ENCODE measurements around the gene ATF6. TPM values are rescaled to one million over a fixed set of nuclear protein-coding genes. Genes with fewer than 3 reads are reported as not detected.

ATF6 gene
- polyA plus RNA-seq, 3 donors, result 29.8 to 33.8 (median 30.1) TPM

DNA sequence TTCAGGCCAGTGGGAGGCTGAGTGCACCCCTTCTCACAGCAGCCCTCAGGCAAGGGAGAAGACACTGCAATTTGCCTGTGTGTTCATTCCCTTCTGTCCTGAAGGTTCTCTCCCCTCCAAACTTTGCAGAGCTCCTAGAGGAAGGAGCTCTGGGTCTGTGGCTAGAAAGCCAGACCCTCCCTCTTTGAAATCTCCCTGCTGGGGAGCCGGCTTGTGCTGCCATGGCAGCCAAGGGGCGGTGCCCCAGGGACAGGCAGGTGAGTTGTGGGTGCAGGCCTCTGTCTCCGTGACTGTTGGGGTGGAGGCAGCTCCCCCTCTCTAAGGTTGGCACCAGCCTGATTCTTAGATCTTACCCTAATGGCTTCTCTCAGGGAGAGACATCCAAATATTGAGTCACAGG lies 204.5 kb downstream of the ATF6 start:
- DNase-seq (ENCODE audit: extremely low read depth in 1 of 11, low read depth in 9 of 11, low spot score in 4 of 11), result no peak

DNA sequence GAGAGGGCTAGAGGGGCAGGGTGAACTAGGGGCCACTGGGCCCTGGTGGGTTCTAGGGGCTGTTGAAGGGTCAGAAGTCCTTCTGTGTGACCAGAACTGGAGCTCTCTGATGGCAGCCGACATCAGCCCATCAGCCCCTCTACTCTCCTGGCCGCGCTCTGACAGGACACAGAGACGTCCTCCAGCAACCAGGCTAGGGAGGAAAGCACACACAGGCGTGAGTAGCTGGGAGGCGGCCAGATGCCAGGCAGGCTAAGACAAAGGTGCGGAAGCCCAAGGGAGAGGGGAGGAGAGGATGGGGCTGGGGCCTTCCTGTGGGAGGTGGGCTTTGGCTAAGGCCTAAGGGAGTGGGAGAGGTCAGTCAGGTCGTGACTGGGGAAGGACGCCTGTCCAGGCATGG lies 206.7 kb downstream of the ATF6 start:
- no peak for DNase-seq (ENCODE audit: extremely low read depth in 1 of 11, low read depth in 9 of 11, low spot score in 4 of 11)

DNA sequence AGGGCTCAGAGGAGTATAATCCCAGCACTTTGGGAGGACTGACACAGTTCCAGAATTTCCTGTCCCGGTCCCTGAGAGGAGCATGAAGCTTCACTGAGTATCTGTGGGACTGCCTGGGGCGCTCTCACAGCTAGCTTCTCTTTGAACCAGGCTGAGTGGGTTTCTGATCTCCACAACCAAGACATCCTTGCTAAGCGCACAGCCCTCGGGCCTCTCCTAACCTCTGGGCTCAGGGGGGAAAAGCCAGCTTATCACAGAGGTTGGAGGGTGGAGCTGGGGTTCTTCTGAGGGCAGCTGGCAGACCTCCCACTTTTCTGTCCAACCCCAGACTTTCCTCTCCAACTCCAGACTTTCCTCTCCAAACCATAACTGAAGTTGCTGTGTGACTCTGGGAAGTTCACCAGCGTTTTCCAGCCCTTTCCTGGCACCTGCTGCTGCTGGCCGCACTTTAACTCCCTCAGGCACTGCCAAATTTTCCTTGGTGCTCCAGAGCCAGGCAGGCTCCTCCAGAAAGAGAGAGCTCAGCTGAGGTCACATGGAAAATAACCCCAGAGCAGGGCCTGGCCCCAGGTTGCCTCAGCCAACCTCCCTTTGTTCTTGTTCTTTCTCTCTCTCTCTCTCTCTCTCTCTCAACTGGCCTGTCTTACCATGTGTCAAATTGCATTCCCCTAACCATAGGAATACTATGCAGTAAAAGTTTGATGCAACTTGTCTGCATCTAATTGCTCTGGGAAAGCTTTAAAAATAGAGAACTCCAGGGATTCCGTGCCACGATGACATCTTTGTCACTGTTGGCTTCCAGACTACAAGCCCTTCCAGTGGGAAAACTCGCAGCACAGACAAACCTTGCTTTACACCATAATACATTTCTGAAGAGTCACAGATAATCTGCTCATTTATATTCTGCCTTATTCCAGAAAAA lies 208.1 kb downstream of the ATF6 start:
- DNase-seq (ENCODE audit: extremely low read depth in 1 of 11, low read depth in 9 of 11, low spot score in 4 of 11), result no peak

DNA sequence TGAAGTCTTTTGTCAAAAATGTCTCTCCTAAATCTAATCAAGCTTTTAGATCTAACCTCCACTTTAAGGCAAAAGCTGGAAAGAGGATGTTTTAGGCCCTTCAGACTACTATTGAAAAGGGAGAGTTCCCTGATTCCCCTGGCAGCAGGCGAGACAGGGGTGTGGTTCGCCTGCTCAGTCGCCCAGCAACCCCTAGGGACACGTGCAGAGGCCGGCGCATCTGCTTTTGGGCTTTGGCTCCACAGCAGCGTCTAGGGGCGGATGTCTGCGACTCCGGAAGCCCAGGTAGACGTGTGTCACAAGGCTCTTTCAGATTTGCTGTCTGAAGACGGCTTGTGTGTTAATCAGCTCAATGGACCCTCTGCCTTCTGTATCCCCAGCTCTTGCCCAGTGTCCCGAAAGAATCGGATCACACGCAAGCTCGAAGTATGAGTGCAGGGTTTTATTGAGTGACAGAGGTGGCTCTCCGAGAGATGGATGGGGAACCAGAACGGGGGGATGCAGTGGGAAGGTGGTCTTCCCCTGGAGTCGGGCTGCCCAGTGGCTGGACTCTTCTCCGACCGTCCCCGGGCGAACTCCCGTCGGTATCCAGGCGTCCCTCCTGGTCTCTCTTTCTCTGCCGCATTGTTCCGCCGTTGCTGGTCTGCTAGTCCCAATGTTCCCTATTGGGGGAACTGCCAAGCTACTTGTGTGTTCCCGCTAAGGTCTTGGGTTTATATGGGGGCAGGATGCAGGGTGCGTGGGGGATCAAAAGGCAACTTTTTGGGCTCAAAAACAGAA lies 212.1 kb downstream of the ATF6 start:
- DNase-seq (ENCODE audit: extremely low read depth in 1 of 11, low read depth in 9 of 11, low spot score in 4 of 11), result no peak

DNA sequence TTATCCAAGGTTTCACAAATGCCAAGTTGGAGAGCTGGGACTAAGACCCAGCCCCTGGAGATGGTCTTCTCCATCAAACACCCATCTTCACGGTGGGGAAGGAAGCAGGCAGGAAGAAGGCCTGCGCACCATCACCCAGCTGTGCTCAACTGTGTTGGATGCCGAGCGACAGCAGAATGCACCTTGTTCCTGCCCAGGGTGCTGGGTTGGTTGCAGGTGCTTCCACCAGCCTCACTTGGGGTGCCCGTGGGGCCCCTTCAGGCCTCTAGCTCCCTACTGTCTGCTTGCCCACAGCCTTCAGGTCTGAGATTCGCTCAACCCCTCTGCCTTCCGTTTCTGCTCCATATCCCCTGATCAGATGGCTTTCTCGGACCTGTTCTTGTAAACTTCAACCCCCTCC lies 215.0 kb downstream of the ATF6 start:
- no peak for DNase-seq (ENCODE audit: extremely low read depth in 1 of 11, low read depth in 9 of 11, low spot score in 4 of 11)

DNA sequence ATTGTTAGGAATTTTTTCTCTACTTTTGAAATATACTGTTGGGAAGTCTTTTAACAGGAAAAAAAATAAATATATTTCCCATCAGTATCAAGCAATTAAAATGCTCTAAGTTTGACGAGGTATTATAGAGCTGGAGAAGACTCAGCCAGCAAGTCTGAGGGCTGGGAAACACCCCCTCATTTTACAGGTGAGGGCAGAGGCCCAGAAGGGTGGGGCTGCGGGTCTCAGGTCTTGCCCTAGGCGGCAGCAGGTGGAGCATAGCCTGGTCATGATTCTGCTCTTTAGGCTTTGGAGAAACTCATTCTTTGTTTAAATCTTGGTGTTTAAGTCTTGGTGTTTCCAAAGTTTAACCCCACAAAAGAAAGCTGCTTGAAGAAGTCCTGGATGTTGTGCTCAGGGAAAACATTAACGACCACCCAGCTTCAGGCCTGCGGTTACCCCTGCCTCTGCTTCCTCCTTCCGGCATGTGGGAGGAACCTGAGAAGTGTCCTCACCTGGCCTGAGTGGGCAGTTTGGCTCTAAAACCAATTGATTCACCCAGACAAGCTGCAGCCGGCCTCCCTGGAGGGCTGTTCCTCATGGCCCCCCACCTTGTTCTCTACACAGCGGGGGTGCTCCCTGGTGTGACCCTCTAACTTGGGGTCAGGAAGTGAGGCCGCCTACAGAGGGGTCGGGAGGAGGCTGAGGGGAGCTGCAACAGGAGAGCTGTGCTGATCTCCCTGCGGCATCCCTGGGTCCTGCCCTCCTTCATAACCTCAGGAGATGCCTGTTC lies 215.8 kb downstream of the ATF6 start:
- DNase-seq (ENCODE audit: extremely low read depth in 1 of 11, low read depth in 9 of 11, low spot score in 4 of 11), result no peak

DNA sequence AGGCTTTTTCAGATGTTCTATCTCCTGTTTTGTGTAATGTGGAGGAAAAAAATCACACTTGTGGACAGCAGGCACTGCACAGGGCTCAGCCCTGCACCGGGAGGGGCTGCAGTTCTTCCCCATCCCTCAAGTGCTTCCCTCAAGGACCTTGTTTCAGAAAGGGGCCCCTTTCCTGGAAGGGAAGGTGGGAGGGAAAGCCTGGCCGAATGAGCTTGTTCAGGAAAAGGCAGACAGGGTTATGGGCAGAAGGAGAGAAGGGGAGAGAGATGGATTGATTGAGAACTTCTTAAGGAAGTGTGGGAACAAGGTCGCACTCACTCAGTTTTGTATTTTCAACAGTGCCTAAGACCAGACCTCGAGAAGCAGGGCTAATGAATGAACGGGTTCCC lies 216.4 kb downstream of the ATF6 start:
- DNase-seq (ENCODE audit: extremely low read depth in 1 of 11, low read depth in 9 of 11, low spot score in 4 of 11), result peak in 1 of 11 donors; percentile 12

DNA sequence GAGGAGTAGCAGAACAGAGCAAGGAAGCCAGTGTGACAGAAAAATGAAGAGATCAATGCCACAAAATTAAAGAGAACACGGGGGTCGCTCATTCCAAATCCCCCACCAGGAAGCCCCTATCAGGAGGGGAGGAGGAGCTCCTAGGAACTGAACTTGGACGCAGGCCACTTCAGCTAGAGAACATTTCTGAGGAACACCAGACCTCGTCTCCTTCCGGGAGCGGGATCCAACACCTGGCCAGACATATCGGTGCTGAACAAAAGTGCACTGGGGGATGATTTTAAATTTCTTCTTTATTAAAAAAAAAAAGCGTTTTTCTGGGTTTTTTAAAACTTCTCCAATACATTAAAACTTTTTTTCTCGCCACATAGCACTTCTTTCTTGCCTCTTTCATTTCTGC lies 216.8 kb downstream of the ATF6 start:
- DNase-seq (ENCODE audit: extremely low read depth in 1 of 11, low read depth in 9 of 11, low spot score in 4 of 11), result no peak

DNA sequence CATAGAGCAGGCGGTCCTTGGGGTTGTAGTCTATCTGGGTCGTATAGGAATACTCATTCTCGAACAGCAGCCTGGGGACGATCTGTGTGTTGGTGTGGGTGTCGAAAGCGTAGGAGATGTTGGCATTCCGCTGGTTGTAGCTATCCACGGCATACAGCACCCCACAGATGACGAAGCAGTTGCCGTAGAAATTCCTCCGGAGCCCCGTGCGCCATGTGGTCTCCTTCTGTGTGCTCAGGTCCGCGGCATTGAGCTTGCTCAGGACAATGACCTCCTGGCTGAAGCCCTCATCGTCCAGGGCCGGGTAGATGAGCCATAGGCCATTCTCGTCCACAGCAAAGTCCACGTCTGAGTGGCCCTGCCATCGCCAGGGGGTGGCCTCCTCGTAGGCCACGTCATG lies 217.6 kb downstream of the ATF6 start:
- DNase-seq (ENCODE audit: extremely low read depth in 1 of 11, low read depth in 9 of 11, low spot score in 4 of 11), result no peak

DNA sequence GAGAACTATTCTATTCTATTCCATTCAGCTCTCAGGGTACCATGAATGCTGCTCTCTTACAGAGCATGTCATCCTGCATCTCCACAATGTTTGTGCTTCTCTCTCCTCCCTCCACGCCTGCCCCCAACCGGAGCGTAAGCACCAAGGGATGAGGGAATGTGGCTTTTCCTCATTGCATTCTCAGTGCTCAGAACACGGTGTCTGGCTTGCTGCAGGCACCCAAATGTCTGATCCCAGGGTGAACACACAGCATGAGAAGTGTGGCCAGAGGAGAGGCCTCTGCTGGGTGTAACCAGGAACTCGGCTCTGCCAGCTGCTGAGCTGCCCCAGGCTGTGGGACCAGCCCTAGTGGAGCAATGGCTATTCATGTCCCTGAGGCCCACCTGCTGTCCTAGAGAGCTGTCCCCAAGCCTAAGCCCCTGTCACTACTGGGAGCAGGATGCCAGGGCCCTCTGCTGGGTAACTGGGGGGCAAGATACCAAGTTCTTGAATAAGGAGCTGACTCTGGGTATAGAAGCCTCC lies 219.2 kb downstream of the ATF6 start:
- no peak for DNase-seq (ENCODE audit: extremely low read depth in 1 of 11, low read depth in 9 of 11, low spot score in 4 of 11)

DNA sequence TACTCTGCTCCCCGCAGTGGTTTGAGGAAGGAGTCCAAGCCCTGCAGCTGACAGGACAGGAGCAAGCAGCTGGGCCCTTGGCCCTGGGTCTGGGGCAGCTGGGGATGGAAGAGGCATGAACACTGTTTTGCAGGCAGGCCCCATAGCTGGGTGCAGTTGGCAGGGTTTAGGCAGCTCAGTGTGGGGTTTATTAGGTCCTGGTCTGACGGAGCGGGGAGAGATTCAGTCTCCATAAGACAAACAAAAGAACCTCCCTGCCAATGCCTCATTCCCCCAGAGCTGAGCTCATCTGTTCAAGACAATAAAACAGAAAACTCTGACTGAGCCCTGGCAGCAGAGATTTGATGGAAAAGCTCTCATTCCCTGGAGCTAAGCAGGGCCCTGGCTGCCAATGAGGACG lies 220.2 kb downstream of the ATF6 start:
- no peak for DNase-seq (ENCODE audit: extremely low read depth in 1 of 11, low read depth in 9 of 11, low spot score in 4 of 11)

DNA sequence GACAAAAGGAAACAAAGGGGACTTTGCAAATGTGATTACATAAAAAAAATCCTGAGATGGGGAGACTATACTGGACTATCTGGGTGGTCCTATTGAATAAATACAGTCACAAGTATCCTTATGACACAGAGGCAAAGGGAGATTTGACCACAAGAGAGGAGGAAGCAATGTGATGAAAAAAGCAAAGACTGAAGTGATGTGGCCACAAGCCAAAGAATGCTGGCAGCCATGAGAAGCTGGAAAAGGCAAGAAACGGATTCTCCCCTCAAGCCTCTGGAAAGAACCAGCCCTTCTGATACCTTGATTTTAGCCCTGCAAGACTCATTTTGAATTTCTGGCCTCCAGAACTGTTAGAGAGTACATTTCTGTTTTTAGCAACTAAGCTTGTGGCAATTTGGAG lies 221.2 kb downstream of the ATF6 start:
- DNase-seq (ENCODE audit: extremely low read depth in 1 of 11, low read depth in 9 of 11, low spot score in 4 of 11), result no peak

DNA sequence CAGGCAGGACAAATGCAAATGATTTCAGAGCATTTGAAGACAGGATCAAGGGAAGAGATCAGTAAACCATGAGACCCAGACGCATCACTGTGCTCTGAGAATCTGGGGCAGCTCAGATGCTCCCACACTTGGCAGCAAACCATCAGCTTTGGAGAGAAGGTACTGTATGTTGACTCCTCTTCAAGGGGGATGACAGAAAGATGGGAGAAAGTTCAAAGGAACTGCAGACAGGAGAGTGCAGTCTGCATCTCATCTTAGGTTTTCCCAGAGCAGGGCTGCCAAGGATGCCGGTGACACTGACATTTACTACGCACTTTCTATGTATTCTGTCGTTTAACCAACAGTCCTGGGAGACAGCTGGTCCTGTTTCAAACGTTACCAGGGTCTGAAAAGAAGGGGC lies 221.8 kb downstream of the ATF6 start:
- no peak for DNase-seq (ENCODE audit: extremely low read depth in 1 of 11, low read depth in 9 of 11, low spot score in 4 of 11)

DNA sequence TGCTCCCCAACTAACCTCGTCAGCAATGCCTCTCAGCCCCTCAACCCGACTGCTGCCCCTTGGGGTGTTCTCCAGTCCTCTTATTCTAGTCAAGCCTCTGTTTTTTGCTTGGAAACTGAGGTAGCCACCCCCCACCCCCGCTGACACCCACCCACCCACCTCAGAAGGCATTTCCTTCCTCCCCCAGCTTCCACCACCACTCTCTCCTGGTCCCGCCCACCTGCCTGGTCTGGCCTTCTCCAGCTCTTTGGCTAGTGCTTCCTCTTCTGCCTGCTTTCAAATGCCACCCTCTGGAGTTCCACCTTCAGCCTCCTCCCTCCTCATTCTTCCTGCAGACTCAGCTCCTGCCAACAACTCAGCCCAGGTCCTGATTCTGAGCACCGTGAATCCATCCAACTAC lies 222.3 kb downstream of the ATF6 start:
- no peak for DNase-seq (ENCODE audit: extremely low read depth in 1 of 11, low read depth in 9 of 11, low spot score in 4 of 11)

DNA sequence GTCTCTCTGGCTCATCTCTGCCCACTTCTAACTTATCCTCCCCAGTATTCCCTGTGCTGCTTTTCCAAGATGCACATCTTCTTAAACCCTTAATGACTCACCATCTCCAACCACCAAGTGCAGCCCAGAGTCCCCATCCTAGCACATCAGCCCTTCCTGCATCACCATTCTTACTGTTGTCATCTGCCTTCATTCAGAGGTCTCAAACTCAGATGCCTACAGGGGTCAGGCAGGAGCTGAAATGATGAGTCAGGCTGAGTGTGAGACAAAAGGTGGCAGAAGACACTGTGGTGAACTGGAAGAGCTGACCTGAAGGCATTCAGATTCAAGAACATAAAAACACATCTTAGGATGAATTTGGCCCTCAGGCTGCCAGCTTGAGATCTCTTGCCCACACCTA lies 223.0 kb downstream of the ATF6 start:
- no peak for DNase-seq (ENCODE audit: extremely low read depth in 1 of 11, low read depth in 9 of 11, low spot score in 4 of 11)

DNA sequence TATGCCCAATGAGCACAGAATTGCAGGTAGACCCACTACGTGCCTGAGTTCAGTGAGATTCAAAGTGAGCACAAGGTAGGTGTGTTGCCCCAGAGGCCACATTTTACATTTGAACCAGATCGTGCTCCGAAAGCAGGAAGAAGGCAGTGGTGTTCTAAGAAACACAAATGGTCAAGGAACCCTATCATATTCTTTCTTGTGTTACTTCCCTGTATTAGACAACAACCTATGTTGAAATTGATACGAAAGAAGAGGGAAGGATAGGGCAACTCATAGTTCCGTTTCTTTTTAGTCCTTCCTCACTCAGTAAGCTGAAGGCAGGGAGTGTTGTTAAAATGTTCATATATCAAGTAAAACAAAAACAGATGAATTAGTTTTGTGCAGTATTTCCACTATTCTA lies 223.7 kb downstream of the ATF6 start:
- no peak for DNase-seq (ENCODE audit: extremely low read depth in 1 of 11, low read depth in 9 of 11, low spot score in 4 of 11)

DNA sequence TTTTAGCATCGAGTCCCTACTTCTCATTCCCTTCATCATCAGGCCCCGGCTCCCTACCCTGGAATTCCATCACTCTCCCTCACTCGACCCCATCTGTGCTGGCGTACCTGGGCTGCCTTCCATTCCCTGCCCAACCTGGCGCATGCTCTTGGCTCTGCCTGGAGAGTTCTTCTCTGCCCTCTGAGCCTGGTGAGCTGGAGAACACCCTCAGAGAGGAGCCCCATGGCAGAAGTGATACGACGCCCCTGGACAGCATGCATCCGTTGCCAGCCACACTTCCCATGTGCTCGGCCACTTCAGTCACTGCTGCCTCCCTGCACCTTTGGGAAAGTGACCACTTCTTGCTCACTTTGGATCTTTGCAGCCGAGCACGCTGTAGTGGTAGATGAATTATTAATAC lies 227.5 kb downstream of the ATF6 start:
- no peak for DNase-seq (ENCODE audit: extremely low read depth in 1 of 11, low read depth in 9 of 11, low spot score in 4 of 11)

DNA sequence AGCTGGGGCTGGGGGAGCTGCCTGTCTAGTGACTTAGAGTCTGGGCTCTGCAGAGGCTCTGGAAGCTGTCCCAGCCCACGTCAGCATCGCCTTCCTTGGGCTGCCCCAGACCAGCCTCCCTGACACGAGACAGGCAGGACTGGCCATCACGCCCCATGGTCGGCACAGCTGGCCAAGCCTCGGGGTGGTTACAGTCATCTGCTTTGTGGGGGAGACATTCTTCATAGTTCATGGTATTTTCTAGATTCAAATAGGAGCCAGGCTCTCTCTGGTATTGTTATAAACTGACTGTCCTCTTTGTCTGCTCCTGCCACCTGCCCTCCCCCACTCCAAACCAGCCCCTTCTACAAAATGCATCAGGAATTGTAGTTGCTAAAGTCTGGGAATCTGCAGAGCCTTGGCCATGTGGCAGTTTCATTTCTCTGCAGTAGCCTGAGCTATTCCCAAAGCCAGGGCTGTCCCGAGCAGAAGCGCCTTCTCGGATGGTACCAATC lies 228.1 kb downstream of the ATF6 start:
- no peak for DNase-seq (ENCODE audit: extremely low read depth in 1 of 11, low read depth in 9 of 11, low spot score in 4 of 11)

DNA sequence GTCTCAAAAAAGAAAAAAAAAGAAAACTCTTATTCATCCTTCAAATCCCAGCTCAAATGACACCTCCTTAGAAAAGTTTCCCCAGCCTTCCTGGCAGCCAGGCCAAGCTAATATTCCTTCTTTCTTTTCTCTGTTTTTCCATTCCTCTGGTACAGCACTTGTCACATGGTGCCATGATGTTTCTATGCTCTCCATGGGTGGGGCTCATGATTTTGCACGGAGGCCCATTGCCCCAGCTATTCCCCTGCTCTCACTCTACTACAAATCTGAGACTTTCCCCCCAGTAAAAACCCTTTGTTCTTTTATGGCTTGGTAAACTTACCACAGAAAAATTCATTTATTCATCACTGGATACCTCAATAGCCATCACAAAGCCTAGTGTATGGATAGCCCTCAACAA lies 231.0 kb downstream of the ATF6 start:
- DNase-seq (ENCODE audit: extremely low read depth in 1 of 11, low read depth in 9 of 11, low spot score in 4 of 11), result no peak

Data from renal cortex interstitium (tissue), 11 donors.